NCI-H2196 (cell line): Measurements from ENCODE around the gene LLGL2.

Experiments
- DNase-seq: peaks from one replicate; lab custom pipeline; 2025; ENCODE audit not compliant: unreplicated experiment; lab: John Stamatoyannopoulos, UW

LLGL2 gene

GRCh38 chr17:75521290-75521689 is 4.2 kb upstream of the LLGL2 start:
- no peak for DNase-seq

DNA sequence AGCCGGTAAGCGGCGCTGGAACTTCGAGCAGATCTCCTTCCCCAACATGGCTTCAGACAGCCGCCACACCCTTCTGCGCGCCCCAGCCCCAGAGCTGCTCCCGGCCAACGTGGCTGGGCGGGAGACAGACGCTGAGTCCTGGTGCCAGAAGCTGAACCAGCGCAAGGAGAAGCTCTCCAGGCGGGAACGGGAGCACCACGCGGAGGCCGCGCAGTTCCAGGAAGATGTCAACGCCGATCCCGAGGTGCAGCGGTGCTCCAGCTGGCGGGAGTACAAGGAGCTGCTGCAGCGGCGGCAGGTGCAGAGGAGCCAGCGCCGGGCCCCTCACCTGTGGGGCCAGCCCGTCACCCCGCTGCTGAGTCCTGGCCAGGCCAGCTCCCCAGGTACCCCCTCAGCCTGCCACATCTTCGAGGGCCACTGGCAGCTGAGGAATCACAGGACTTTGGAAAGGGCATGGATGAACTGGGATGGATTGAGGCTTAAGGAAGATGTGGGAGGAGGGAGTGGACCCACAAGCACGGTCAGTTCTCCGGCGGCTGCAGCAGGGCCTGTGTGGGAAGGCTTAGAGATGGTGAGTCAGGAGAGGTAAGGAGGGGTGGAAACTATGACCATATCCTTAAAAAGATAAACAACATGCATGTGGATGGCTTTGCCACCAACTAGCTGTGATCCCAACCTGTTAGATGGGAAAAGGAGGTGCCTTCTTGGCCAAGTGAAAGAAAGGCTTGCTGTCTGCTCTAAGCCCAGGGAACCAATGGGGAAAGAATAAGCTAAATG is 3.4 kb upstream of the LLGL2 start:
- no peak for DNase-seq

- no peak for DNase-seq
Observed at GRCh38 chr17:75523647-75524046, 1.9 kb upstream of the LLGL2 start.

DNA sequence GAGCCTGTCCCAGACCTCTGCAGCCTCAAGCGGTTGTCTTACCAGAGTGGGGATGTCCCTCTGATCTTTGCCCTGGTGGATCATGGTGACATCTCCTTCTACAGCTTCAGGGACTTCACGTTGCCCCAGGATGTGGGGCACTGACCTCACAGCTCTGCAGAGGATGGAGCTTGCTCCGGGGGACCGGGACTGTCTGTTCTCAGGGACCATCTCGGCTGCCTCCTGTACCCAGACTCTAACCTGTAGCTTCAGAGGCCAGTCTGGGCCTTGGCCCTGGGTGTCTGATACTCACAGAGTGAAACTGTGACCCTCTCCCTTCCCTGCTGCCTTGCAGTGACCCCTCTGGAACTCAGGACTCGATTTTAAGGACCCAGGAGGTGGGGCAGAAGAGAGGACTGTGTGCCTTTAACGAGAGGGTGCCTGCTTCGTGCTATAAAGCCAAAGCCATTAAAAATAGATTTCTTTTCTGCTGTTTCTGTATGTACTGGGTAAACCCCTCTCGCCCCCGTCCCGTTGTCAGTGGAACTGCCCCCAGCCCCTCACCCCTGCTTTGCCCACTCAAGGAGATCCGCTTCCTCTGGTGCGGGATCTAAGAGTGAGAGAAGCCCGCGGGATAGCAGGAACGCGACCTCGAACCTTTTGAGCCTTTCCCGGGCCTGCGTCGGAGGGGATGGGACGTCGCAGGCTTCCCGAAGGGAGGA is 1.1 kb upstream of the LLGL2 start:
- DNase-seq: no peak

DNA sequence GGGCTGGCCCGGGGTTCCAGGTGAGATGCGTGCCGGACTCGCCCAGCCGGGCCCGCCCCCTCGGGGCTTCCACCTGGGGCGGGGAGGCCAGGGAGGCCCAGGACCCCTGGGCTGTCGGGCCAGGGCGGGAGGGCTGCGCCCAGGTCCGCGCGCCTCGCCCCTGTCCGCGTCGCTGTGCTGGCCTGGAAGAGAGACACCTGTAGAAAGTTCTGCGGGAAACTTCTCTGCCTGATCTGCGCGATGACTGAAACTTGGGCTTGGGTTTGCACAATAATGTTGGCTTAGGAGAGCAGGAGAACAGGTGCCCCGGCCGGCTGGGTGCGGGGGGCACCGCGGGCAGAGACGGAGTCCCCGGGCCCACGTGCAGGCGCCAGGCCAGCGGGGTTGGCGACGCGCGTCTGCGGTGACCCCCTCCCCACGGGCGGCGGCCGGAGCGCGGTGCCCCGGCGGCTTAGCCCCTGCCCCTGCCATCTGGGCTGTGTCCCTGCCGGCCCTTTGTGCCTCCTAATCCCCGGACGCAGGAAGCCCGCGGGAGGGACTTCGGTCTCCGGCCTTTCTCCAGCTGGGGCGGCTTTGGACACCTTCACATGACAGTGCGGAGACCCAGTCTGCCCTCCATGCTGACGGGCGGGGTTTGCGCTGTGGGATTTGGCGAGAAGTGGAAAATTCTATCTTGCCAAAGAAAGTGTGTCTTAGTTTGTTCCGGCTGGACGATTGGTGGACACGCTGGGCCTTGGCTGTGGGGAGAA is 483 bp downstream of the LLGL2 start:
- peak; percentile 21 for DNase-seq

DNA sequence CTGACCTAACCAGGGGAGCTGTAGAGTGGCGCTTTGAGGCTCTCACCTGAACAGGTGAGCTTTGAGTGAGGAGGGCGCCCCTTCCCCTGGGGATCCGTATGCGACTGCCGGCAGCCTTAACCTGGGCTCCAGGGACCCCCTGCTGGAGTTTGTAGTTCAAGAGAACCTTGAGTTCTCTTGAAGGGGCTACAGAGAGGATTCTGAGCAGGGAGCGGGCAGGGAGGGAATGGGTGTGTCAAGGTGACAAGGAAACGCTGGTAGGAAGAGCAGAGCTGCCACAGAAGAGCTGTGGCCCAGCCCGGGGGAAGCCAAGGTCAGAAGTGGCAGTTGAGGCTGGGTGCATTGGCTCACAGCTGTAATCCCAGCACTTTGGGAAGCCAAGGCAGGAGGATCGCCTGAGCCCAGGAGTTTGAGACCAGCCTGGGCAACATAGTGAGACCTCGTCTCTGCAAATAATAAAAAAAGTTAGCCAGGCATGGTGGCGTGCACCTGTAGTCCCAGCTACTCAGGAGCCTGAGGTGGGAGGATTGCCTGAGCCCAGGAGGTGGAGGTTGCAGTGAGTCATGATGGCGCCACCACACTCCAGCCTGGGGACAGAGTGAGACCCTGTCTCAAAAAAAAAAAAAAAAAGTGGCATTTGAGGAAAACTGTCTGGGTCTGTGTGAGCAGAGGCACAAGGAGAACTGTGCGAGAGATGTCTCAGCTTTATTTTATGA is 1.2 kb downstream of the LLGL2 start:
- no peak for DNase-seq

GRCh38 chr17:75530837-75531720 is 5.6 kb downstream of the LLGL2 start:
- DNase-seq: no peak

GRCh38 chr17:75531721-75532072 is 6.2 kb downstream of the LLGL2 start:
- no peak for DNase-seq

GRCh38 chr17:75535119-75535537 is 9.6 kb downstream of the LLGL2 start:
- DNase-seq: no peak

GRCh38 chr17:75535871-75536270 is 10.4 kb downstream of the LLGL2 start:
- no peak for DNase-seq

GRCh38 chr17:75536366-75536765 is 10.9 kb downstream of the LLGL2 start:
- DNase-seq: no peak

- no peak for DNase-seq
Observed at GRCh38 chr17:75539967-75540729, 14.7 kb downstream of the LLGL2 start.

DNA sequence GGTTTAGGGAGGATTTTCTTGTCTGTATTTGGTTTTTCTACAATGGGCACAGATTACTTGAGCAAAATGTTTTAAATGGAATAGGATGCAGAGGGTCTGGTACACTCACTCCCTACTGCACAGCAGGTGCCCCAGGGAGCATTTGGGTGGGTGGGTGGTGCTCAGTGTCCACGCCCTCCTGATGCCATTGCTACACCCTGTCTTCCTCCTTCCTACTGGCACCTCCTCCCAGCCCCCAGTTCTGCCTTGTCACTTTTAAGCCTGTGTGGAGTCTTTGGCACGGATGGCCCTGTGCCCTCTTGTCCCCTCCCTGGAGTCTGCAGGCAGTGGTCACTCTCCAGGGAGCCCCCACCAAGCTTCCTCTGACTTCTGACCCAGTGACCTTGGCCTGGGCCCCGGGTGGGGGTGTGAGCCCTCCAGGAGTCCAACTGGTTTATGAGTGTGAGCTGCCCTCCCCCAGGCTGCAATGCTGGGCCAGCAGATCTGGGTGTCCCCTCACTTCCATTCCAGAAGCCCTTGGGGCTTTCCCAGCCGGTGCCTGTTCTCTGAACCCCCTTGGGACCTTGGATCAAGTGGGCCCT is 15.5 kb downstream of the LLGL2 start:
- no peak for DNase-seq

DNA sequence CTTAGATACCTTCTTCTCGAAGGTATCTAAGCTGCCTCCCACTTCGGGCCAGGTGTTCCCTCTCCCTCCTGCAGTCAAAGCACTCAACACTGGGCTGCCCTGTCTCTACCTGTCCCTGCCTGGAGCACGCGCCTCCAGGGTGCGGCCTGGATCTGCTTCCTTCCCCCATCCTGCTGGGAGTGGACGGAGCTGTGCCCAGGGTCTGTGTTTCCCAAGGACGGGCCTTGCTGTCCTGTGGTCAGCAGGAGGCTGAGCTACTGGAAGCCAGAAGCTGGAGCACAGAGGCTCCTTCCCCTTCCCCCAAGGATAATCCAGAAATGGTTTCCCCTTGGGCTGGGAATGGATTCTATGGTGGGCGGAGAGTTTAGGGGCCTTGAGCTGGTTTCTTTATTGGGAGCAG is 16.7 kb downstream of the LLGL2 start:
- no peak for DNase-seq

GRCh38 chr17:75542728-75543336 is 17.3 kb downstream of the LLGL2 start:
- DNase-seq: no peak

DNA sequence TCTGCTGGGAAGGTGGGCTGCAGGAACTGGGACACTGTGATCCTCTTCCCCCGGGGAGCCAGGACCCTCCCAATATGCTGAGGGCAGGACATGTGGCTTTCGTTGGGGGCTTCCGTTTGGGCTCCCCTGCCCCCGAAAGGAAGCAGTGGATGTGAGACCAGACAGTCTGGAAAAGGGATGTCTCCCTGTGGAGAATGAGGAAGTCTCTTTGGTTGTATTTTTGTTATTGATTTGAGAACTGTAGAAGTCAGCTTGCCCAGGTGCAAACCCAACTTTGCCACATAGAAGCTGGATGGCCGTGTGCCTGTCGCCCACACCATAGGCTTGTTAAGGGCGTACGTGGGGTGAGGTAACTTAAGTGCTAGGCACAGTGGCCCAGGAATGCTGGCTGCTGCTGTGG is 18.8 kb downstream of the LLGL2 start:
- DNase-seq: no peak

- no peak for DNase-seq
Observed at GRCh38 chr17:75546181-75546580, 20.7 kb downstream of the LLGL2 start.

- no peak for DNase-seq
Observed at GRCh38 chr17:75547091-75547490, 21.6 kb downstream of the LLGL2 start.

GRCh38 chr17:75548813-75549212 is 23.3 kb downstream of the LLGL2 start:
- DNase-seq: no peak
